HCT116 (cell line): ENCODE results near the gene SAG. TPM values are rescaled to one million over a fixed set of nuclear protein-coding genes. Genes with fewer than 3 reads are reported as not detected.

Source experiments
- ATAC-seq: fragments of 200-7000 bp; cut with Tn5 transposase; 2 replicates; pipeline ENCODE4 v1.9.1; 2020; ENCODE audit warnings: mild to moderate bottlenecking, moderate library complexity
- BruUV-seq: library from RNA; stranded (reverse); fragments of 400-500 nt; replicated peaks from 2 replicates; lab custom pipeline; 2021; lab: Mats Ljungman, UMichigan
- CTCF ChIA-PET: fragments of 300-600 bp; sonication (Branson Sonifier 250); formaldehyde crosslinking; loops from one replicate; lab custom pipeline; 2021; ENCODE audit warnings: antibody characterized with exemption; lab: Charles Lee
- POLR2A ChIA-PET: fragments of 300-600, 350-600 bp; sonication (Branson Sonifier 250); formaldehyde crosslinking; loops from one replicate; lab custom pipeline; 2021; ENCODE audit warnings: antibody characterized with exemption; lab: Charles Lee
- RAD21 ChIA-PET, 2 experiments: fragments of 300-600 bp; sonication (Branson Sonifier 250); formaldehyde crosslinking; loops; one replicate each; lab custom pipeline; 2023; ENCODE audit warnings: low total read pairs in 2 of 2; ENCODE audit not compliant: uncharacterized antibody in 2 of 2, unreplicated experiment in 2 of 2, low non-redundant PET in 1 of 2; lab: Charles Lee
- DNase-seq: peaks from one replicate; pipeline ENCODE4 v3.0.0-alpha.2; 2010; ENCODE audit warnings: low read depth, low spot score
- H2AFZ ChIP-seq: fragments of 200-600 bp; shearing (Covaris generic), sonication (generic); 2 replicates; pipeline ENCODE4 v1.6.1; 2017; ENCODE audit warnings: low read depth, mixed run types, mixed read lengths, antibody characterized with exemption, low read length; ENCODE audit not compliant: poor library complexity, severe bottlenecking
- H3K27ac ChIP-seq: 2 replicates; pipeline ENCODE4 v1.5.1; 2012; ENCODE audit warnings: low read depth, low read length
- H3K27me3 ChIP-seq: fragments of 200-600 bp; sonication (generic); 2 replicates; pipeline ENCODE4 v1.6.1; 2016; ENCODE audit warnings: mixed run types, low read length, mixed read lengths; ENCODE audit not compliant: insufficient read depth
- H3K36me3 ChIP-seq, 2 experiments: fragments of 200-500 bp in 1 of 2; fragments of 200-600 bp in 1 of 2; sonication (Bioruptor generic) in 1 of 2; sonication (generic) in 1 of 2; 2 replicates each; pipeline versions ENCODE4 v1.5.1 to v1.6.1; 2014 to 2016; ENCODE audit warnings: low read length in 2 of 2, inconsistent platforms in 1 of 2, mixed read lengths in 1 of 2, mixed run types in 1 of 2; ENCODE audit not compliant: insufficient read depth in 2 of 2, control insufficient read depth in 1 of 2
- H3K4me1 ChIP-seq, 2 experiments: fragments of 200-600 bp in 1 of 2; sonication (generic) in 1 of 2; 2 replicates each; pipeline versions ENCODE4 v1.5.1 to v1.6.1; 2012 to 2017; ENCODE audit warnings: low read length in 2 of 2, inconsistent platforms in 1 of 2, mild to moderate bottlenecking in 1 of 2, mixed read lengths in 1 of 2, mixed run types in 1 of 2, moderate library complexity in 1 of 2; ENCODE audit not compliant: insufficient read depth in 2 of 2, control insufficient read depth in 1 of 2
- H3K4me2 ChIP-seq: fragments of 200-600 bp; sonication (generic); 2 replicates; pipeline ENCODE4 v1.6.1; 2017; ENCODE audit warnings: mixed run types, low read length, mixed read lengths
- H3K4me3 ChIP-seq, 2 experiments: fragments of 200-600 bp in 1 of 2; sonication (generic) in 1 of 2; replicated peaks in 1 of 2; 2 replicates each; pipeline ENCODE4 v1.5.1; 2011 to 2016; ENCODE audit warnings: low read length in 2 of 2, control low read depth in 1 of 2, low read depth in 1 of 2, mild to moderate bottlenecking in 1 of 2, mixed read lengths in 1 of 2, mixed run types in 1 of 2
- H3K79me2 ChIP-seq: fragments of 200-600 bp; sonication (generic); 2 replicates; pipeline ENCODE4 v1.6.1; 2017; ENCODE audit warnings: mild to moderate bottlenecking, mixed run types, low read length, moderate library complexity, mixed read lengths; ENCODE audit not compliant: insufficient read depth
- H3K9ac ChIP-seq: fragments of 200-600 bp; sonication (generic); 2 replicates; pipeline ENCODE4 v1.6.1; 2016; ENCODE audit warnings: low read length, mixed read lengths
- H3K9me2 ChIP-seq: fragments of 200-600 bp; sonication (generic), shearing (Covaris generic); 2 replicates; pipeline ENCODE4 v1.6.1; 2017; ENCODE audit warnings: mixed run types, mild to moderate bottlenecking, moderate library complexity; ENCODE audit not compliant: insufficient read depth
- H3K9me3 ChIP-seq, 2 experiments: fragments of 200-500 bp in 1 of 2; fragments of 200-600 bp in 1 of 2; sonication (Bioruptor generic) in 1 of 2; sonication (generic) in 1 of 2; 2 replicates each; pipeline ENCODE4 v1.6.1; 2014 to 2017; ENCODE audit warnings: low read length in 2 of 2, mixed read lengths in 2 of 2, inconsistent platforms in 1 of 2, low read depth in 1 of 2, mild to moderate bottlenecking in 1 of 2, mixed run types in 1 of 2, moderate library complexity in 1 of 2; ENCODE audit not compliant: control insufficient read depth in 1 of 2, insufficient read depth in 1 of 2
- H4K20me1 ChIP-seq: fragments of 200-600 bp; sonication (generic), shearing (Covaris generic); 2 replicates; pipeline ENCODE4 v1.6.1; 2017; ENCODE audit warnings: mixed run types, mild to moderate bottlenecking, moderate library complexity; ENCODE audit not compliant: insufficient read depth
- EZH2 ChIP-seq: fragments of 200-600 bp; sonication (generic); IDR thresholded peaks from 2 replicates; pipeline ENCODE4 v1.6.1; 2017; ENCODE audit warnings: antibody characterized with exemption, mixed run types
- FOSL1 ChIP-seq: IDR thresholded peaks from 2 replicates; pipeline ENCODE4 v1.6.1; 2012; ENCODE audit warnings: low read depth
- MAX ChIP-seq: IDR thresholded peaks from 2 replicates; pipeline ENCODE4 v1.6.1; 2012
- RAD21 ChIP-seq: IDR thresholded peaks from 2 replicates; pipeline ENCODE4 v1.6.1; 2012; ENCODE audit warnings: low read depth, mild to moderate bottlenecking
- SP1 ChIP-seq: IDR thresholded peaks from 2 replicates; pipeline ENCODE4 v1.6.1; 2012; ENCODE audit warnings: low read depth
- TCF7L2 ChIP-seq: IDR thresholded peaks from 2 replicates; pipeline ENCODE4 v1.7.0; 2011; ENCODE audit warnings: borderline replicate concordance, inconsistent platforms; ENCODE audit not compliant: insufficient read depth, insufficient read length; ENCODE audit errors: extremely low read depth
- YY1 ChIP-seq: IDR thresholded peaks from 2 replicates; pipeline ENCODE4 v1.6.1; 2011; ENCODE audit warnings: low read length, low read depth, moderate library complexity, mild to moderate bottlenecking; ENCODE audit not compliant: insufficient replicate concordance; ENCODE audit errors: extremely low read depth
- ZFX ChIP-seq: fragments of 450-650 bp; IDR thresholded peaks from 2 replicates; pipeline ENCODE4 v1.6.1; 2017
- ZNF274 ChIP-seq: fragments of 200-500 bp; sonication (Bioruptor generic); IDR thresholded peaks from 2 replicates; pipeline ENCODE4 v1.6.1; 2014; ENCODE audit warnings: mild to moderate bottlenecking, low read depth, low read length, inconsistent platforms
- intact Hi-C: fragments of 100-400 bp; cut with micrococcal nuclease; formaldehyde crosslinking; loops from 2 replicates; pipeline ENCODE4 v1.10.0; 2022
- total RNA-seq: library from RNA; stranded (reverse); gene quantifications from one replicate; pipeline ENCODE4 v1.2.1, GENCODE V29; 2021; ENCODE audit not compliant: unreplicated experiment
- TF ChIP-seq, protein P1 (sequence below): IDR thresholded peaks from 2 replicates; pipeline ENCODE4 v1.6.1; 2012; ENCODE audit warnings: low read depth

SAG gene
- total RNA-seq, 1 experiment from 2014 or later = not detected

GRCh38 chr2:233349005-233349998 is 41.7 kb downstream of the SAG start:
- POLR2A ChIA-PET = no interaction called here

More at GRCh38 chr2:233349005-233349998, 41.7 kb downstream of the SAG start:
- CTCF ChIA-PET = no interaction called here
- H3K27ac ChIP-seq = no peak overlapping the region
- no peaks in the 10 kb centered on the region for H3K36me3 ChIP-seq
- no peaks in the 10 kb centered on the region for H3K9me3 ChIP-seq
- no peaks in the 10 kb centered on the region for H3K9me2 ChIP-seq
- H3K4me2 ChIP-seq = no peak overlapping the region
- no peaks in the 10 kb centered on the region for H4K20me1 ChIP-seq
- DNase-seq (no peak), ATAC-seq (no peak)
- H3K4me1 ChIP-seq = peaks cover 35 to 53% of the 10 kb centered on the region in 2 experiments
- no peak overlapping the region for H3K4me3 ChIP-seq
- no peaks in the 10 kb centered on the region for H3K27me3 ChIP-seq
- intact Hi-C loops = no loop called here
- RAD21 ChIA-PET = no interaction called here
- H3K9ac ChIP-seq = no peak overlapping the region
- no peaks in the 10 kb centered on the region for H3K79me2 ChIP-seq
- no TSS peak for BruUV-seq
- TF ChIP-seq SP1 = no peak
- TF ChIP-seq MAX = no peak
- no peak for TF ChIP-seq ZNF274
- no peak for TF ChIP-seq EZH2
- TF ChIP-seq TCF7L2 = no peak
- no peak for TF ChIP-seq FOSL1
- TF ChIP-seq, protein P1, sequence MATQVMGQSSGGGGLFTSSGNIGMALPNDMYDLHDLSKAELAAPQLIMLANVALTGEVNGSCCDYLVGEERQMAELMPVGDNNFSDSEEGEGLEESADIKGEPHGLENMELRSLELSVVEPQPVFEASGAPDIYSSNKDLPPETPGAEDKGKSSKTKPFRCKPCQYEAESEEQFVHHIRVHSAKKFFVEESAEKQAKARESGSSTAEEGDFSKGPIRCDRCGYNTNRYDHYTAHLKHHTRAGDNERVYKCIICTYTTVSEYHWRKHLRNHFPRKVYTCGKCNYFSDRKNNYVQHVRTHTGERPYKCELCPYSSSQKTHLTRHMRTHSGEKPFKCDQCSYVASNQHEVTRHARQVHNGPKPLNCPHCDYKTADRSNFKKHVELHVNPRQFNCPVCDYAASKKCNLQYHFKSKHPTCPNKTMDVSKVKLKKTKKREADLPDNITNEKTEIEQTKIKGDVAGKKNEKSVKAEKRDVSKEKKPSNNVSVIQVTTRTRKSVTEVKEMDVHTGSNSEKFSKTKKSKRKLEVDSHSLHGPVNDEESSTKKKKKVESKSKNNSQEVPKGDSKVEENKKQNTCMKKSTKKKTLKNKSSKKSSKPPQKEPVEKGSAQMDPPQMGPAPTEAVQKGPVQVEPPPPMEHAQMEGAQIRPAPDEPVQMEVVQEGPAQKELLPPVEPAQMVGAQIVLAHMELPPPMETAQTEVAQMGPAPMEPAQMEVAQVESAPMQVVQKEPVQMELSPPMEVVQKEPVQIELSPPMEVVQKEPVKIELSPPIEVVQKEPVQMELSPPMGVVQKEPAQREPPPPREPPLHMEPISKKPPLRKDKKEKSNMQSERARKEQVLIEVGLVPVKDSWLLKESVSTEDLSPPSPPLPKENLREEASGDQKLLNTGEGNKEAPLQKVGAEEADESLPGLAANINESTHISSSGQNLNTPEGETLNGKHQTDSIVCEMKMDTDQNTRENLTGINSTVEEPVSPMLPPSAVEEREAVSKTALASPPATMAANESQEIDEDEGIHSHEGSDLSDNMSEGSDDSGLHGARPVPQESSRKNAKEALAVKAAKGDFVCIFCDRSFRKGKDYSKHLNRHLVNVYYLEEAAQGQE = no peak
- TF ChIP-seq YY1 = no peak
- no peak for TF ChIP-seq ZFX
- no peak for TF ChIP-seq RAD21
- TF ChIP-seq, all 23 proteins: peak for 0
- no peak overlapping the region for H2AFZ ChIP-seq
